Fibroblast of the aortic adventitia (primary cell): ENCODE data around the gene GPR78. TPM values are rescaled to one million over a fixed set of nuclear protein-coding genes. Genes with fewer than 3 reads are reported as not detected.

Experiments
- DNase-seq: peaks from one replicate; pipeline ENCODE4 v3.0.0-alpha.2; 2010; ENCODE audit warnings: low read depth
- H3K4me3 ChIP-seq: 2 replicates; pipeline ENCODE4 v1.5.1; 2011; ENCODE audit warnings: low read depth, mild to moderate bottlenecking, control low read depth, low read length, moderate library complexity
- CTCF ChIP-seq: IDR thresholded peaks from 2 replicates; pipeline ENCODE4 v1.5.1; 2011; ENCODE audit warnings: mild to moderate bottlenecking, low read length, control low read depth, inconsistent platforms; ENCODE audit not compliant: insufficient read depth
- total RNA-seq: library from RNA; depleted of rRNA; stranded (reverse); fragments of >200 nt; gene quantifications from 2 replicates; pipeline ENCODE4 v1.2.3, GENCODE V29; 2012; ENCODE audit warnings: low replicate concordance

Gene GPR78
- total RNA-seq, 1 donor = 0.36 TPM

DNA sequence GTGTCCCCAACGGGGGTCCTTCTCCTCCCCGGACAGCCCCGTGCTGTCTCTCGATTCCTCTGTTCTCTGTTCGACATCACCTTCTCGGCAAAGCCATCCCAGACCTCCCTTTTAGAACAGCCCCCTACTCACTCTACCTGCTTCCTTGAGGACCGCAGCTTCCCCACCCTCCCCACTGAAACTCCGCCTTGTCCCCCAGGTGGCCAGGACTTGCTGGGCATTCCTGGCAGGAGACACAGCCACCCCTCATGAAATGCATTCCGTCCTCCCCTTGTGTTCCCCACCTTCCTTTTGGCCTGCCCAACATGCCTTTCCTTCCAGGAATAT is 34.8 kb upstream of the GPR78 start:
- no peak overlapping the region for H3K4me3 ChIP-seq
- TF ChIP-seq CTCF = no peak
- DNase-seq = no peak

GRCh38 chr4:8546766-8547107 is 33.5 kb upstream of the GPR78 start:
- TF ChIP-seq CTCF = no peak
- no peak for DNase-seq
- H3K4me3 ChIP-seq = no peak overlapping the region

DNA sequence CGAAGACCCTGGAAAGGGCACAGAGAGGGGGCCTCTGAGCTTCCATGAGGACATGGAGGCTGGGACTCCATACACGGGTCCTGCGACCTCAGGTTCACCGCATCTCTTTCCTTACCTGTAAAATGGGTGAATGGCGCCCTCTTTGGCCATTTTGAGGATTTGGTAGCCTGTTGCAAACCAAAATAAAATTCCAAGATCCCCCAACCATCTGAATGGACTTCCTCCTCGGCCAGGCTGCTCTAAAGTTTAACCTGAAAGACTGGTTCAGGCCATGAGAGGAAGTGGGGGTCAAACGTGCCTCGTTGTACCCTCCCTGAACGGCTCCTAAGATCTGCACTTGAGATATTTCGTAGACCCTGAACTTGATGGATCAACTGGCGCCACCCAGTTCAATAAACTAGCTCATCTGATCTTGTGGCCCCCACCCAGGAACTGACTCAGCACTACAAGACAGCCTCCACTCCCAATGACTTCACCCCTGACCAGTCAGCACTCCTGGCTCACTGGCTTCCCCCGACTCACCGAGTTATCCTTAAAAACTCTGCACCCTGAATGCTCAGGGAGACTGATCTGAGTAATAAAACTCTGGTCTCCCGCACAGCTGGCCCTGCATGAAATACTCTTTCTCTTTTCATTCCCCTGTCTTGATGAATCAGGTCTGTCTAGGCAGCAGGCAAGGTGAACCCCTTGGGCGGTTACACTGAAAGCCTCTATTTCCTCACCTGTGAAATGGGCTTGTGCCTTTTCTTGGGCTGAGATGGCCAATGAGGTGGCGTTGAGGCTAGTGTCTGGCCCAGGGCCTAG is 32.9 kb upstream of the GPR78 start:
- TF ChIP-seq CTCF = peak; percentile 28
- DNase-seq = peak; percentile 58
- no peak overlapping the region for H3K4me3 ChIP-seq

GRCh38 chr4:8547912-8548730 is 32.1 kb upstream of the GPR78 start:
- DNase-seq = no peak
- H3K4me3 ChIP-seq = no peak overlapping the region
- TF ChIP-seq CTCF = no peak

- DNase-seq = no peak
- TF ChIP-seq CTCF = no peak
- no peak overlapping the region for H3K4me3 ChIP-seq
Observed at GRCh38 chr4:8548731-8549351, 31.4 kb upstream of the GPR78 start.

GRCh38 chr4:8549352-8549931 is 30.8 kb upstream of the GPR78 start:
- no peak for TF ChIP-seq CTCF
- H3K4me3 ChIP-seq = no peak overlapping the region
- DNase-seq = no peak
